ENCODE data around the gene SPTBN5. TPM values are rescaled to one million over a fixed set of nuclear protein-coding genes. Genes with fewer than 3 reads are reported as not detected.

Gene SPTBN5
- polyA plus RNA-seq, 1 donor from 2014 or later: 0.01 TPM

DNA sequence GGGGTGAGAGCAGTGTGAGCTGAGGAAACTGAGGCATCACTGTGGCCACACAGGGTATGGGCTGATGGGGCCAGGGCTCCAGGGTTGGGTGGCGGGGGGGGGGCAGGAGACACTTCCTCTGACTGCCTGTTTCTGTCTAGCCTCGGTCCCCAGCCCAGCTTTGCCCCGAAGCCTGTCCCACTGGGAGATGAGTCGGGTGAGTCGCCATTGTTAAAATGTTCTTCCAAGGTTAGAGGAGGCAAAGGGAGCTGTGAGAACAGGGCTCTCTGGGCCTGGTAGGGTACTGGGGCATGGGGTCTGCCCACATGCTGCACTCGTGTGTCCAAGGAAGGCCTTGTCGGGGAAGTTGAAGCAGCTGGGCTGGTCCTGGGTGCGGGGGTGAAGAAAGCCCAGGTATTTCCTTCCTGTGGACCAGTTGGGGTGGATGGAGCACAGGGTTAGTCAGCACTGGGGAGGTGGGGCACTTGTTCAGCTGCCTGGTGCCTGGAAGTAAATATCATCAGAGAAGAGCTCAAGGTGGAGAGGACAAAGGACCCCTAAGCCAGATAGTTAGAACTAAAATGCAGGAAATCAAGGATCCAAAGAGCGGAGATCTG, 74.3 kb downstream of the SPTBN5 start:
- H3K9me2 ChIP-seq (ENCODE audit: insufficient read depth, low read length): no peaks in the 10 kb centered on the region
- H3K27ac ChIP-seq (ENCODE audit: low read length): no peak overlapping the region
- H2AFZ ChIP-seq (ENCODE audit: low read depth, low read length): no peak overlapping the region
- H3F3A ChIP-seq (ENCODE audit: insufficient read depth, low read length, poor library complexity, severe bottlenecking): no peaks in the 10 kb centered on the region
- H3K9me3 ChIP-seq (ENCODE audit: low read length): no peaks in the 10 kb centered on the region
- no peaks in the 10 kb centered on the region for H3K79me2 ChIP-seq (replicated peaks; ENCODE audit: insufficient read depth, low read length)
- no peaks in the 10 kb centered on the region for H3K27me3 ChIP-seq (ENCODE audit: insufficient read depth, low read depth, low read length)
- H3K4me3 ChIP-seq (ENCODE audit: low read length): no peak overlapping the region
- H3K9ac ChIP-seq (ENCODE audit: low read length): no peak overlapping the region
- TF ChIP-seq MXI1 (conservative IDR thresholded peaks at IDR 0.05; ENCODE audit: poor library complexity, severe bottlenecking) (no peak), EP300 (conservative IDR thresholded peaks at IDR 0.05; ENCODE audit: poor library complexity, severe bottlenecking) (no peak), EZH2 (IDR thresholded peaks at IDR 0.05; ENCODE audit: borderline replicate concordance, insufficient read depth, low read length, poor library complexity, severe bottlenecking) (no peak), POLR2AphosphoS5 (IDR thresholded peaks at IDR 0.05) (no peak), TAF1 (IDR thresholded peaks at IDR 0.05; ENCODE audit: low read depth) (no peak)
- TF ChIP-seq, protein P1, sequence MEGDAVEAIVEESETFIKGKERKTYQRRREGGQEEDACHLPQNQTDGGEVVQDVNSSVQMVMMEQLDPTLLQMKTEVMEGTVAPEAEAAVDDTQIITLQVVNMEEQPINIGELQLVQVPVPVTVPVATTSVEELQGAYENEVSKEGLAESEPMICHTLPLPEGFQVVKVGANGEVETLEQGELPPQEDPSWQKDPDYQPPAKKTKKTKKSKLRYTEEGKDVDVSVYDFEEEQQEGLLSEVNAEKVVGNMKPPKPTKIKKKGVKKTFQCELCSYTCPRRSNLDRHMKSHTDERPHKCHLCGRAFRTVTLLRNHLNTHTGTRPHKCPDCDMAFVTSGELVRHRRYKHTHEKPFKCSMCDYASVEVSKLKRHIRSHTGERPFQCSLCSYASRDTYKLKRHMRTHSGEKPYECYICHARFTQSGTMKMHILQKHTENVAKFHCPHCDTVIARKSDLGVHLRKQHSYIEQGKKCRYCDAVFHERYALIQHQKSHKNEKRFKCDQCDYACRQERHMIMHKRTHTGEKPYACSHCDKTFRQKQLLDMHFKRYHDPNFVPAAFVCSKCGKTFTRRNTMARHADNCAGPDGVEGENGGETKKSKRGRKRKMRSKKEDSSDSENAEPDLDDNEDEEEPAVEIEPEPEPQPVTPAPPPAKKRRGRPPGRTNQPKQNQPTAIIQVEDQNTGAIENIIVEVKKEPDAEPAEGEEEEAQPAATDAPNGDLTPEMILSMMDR (IDR thresholded peaks at IDR 0.05; ENCODE audit: poor library complexity, severe bottlenecking): no peak
- peaks cover 7% of the 10 kb centered on the region for H3K36me3 ChIP-seq (ENCODE audit: insufficient read depth, low read length)
- no peaks in the 10 kb centered on the region for H4K20me1 ChIP-seq (ENCODE audit: insufficient read depth)
- no peak overlapping the region for H3K4me2 ChIP-seq (ENCODE audit: low read length)

DNA sequence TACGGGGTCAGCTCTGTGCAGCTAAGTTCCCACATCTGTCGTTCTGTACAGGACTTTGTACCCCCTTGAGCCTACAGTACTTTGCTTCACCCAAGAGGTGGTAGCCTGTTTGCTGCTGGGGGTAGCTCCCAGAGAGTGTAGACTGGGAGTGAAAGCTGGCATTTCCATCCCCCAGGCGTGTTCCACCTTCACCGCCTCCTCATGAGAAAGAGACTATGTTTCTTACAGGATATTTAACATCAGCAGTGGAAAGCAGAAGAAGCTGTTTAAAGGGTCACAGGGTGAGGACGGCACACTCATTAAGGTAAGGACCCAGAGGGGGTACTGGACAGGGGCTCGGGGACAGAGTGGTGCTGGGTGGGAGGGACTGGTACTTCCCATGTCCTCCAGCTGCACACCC, 76.1 kb downstream of the SPTBN5 start:
- TF ChIP-seq, protein P1 (IDR thresholded peaks at IDR 0.05; ENCODE audit: poor library complexity, severe bottlenecking): no peak
- no peak for TF ChIP-seq POLR2AphosphoS5 (IDR thresholded peaks at IDR 0.05)
- TF ChIP-seq, protein P2, sequence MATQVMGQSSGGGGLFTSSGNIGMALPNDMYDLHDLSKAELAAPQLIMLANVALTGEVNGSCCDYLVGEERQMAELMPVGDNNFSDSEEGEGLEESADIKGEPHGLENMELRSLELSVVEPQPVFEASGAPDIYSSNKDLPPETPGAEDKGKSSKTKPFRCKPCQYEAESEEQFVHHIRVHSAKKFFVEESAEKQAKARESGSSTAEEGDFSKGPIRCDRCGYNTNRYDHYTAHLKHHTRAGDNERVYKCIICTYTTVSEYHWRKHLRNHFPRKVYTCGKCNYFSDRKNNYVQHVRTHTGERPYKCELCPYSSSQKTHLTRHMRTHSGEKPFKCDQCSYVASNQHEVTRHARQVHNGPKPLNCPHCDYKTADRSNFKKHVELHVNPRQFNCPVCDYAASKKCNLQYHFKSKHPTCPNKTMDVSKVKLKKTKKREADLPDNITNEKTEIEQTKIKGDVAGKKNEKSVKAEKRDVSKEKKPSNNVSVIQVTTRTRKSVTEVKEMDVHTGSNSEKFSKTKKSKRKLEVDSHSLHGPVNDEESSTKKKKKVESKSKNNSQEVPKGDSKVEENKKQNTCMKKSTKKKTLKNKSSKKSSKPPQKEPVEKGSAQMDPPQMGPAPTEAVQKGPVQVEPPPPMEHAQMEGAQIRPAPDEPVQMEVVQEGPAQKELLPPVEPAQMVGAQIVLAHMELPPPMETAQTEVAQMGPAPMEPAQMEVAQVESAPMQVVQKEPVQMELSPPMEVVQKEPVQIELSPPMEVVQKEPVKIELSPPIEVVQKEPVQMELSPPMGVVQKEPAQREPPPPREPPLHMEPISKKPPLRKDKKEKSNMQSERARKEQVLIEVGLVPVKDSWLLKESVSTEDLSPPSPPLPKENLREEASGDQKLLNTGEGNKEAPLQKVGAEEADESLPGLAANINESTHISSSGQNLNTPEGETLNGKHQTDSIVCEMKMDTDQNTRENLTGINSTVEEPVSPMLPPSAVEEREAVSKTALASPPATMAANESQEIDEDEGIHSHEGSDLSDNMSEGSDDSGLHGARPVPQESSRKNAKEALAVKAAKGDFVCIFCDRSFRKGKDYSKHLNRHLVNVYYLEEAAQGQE (IDR thresholded peaks at IDR 0.05; ENCODE audit: borderline replicate concordance): no peak
- no peak for TF ChIP-seq EZH2 (IDR thresholded peaks at IDR 0.05; ENCODE audit: borderline replicate concordance, insufficient read depth, low read length, poor library complexity, severe bottlenecking)
- no peak for TF ChIP-seq MXI1 (conservative IDR thresholded peaks at IDR 0.05; ENCODE audit: poor library complexity, severe bottlenecking)
- TF ChIP-seq TAF1 (IDR thresholded peaks at IDR 0.05; ENCODE audit: low read depth): no peak
- TF ChIP-seq SMC3 (conservative IDR thresholded peaks at IDR 0.05; ENCODE audit: poor library complexity): no peak
- Histone ChIP-seq H3K9ac (ENCODE audit: low read length) (no peak overlapping the region), H3K9me3 (ENCODE audit: low read length) (no peaks in the 10 kb centered on the region), H3F3A (ENCODE audit: insufficient read depth, low read length, poor library complexity, severe bottlenecking) (no peaks in the 10 kb centered on the region), H3K4me3 (ENCODE audit: low read length) (no peak overlapping the region), H3K79me2 (replicated peaks; ENCODE audit: insufficient read depth, low read length) (no peaks in the 10 kb centered on the region), H3K27me3 (ENCODE audit: insufficient read depth, low read depth, low read length) (no peaks in the 10 kb centered on the region), H3K4me2 (ENCODE audit: low read length) (no peak overlapping the region), H3K36me3 (ENCODE audit: insufficient read depth, low read length) (peaks cover 7% of the 10 kb centered on the region), H3K9me2 (ENCODE audit: insufficient read depth, low read length) (no peaks in the 10 kb centered on the region), H2AFZ (ENCODE audit: low read depth, low read length) (no peak overlapping the region), H4K20me1 (ENCODE audit: insufficient read depth) (no peaks in the 10 kb centered on the region), H3K27ac (ENCODE audit: low read length) (no peak overlapping the region)
